Renal cortical epithelial cell (primary cell): ENCODE data around the gene PRSS22. TPM values are rescaled to one million over a fixed set of nuclear protein-coding genes. Genes with fewer than 3 reads are reported as not detected.

Source experiments
- DNase-seq: peaks from one replicate; pipeline ENCODE4 v3.0.0-alpha.2; 2011; ENCODE audit warnings: low read depth
- total RNA-seq: library from RNA; depleted of rRNA; stranded (reverse); fragments of >200 nt; gene quantifications from 2 replicates; pipeline ENCODE4 v1.2.3, GENCODE V29; 2014

Gene PRSS22
- total RNA-seq, 1 donor from 2014 or later, result 1.8 TPM

DNA sequence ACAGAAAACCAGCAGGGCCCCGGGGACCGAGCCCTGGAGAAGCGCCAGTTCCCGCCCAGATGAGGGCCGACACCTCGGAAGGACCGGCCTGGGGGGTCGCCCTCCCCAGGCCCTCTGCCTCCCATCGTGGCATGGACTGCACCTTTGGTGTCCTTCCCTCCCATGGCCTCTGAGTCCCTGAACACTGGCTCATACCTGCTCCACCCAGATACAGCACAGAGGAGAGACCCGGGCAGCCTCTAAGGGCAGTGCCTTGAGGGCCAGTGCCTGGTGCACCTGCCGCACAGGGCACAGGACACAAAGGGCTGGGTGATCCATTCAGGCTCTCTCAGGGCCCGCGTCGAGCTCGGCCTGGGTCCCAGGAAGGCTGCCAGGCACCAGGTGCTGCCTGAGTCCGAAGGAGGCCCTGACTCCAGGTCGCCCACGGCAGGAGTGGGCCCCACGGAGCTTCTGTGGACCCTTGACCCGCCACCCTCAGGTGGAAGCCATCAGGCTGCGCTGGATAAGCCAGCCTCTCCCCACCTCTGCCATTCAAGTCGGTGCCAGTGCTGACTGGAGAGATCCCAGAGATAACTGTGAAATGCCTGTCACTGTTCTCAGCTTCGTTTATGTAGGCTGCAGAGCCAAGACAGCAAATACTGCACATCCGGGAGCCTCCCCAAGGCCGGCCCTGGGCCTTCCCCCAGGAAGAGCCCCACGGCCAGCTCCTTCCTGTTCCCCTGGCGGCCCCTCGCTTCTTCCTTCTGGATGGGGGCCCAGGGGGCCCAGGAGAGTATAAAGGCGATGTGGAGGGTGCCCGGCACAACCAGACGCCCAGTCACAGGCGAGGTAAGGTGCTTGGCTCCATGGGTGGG is 28.2 kb downstream of the PRSS22 start, which contains the start of gene ZG16B:
TSS of gene ZG16B (plus strand) at position 803 of the 854 bp plus-strand sequence. CDS start 139 bp downstream, outside the sequence.
- no peak for DNase-seq

DNA sequence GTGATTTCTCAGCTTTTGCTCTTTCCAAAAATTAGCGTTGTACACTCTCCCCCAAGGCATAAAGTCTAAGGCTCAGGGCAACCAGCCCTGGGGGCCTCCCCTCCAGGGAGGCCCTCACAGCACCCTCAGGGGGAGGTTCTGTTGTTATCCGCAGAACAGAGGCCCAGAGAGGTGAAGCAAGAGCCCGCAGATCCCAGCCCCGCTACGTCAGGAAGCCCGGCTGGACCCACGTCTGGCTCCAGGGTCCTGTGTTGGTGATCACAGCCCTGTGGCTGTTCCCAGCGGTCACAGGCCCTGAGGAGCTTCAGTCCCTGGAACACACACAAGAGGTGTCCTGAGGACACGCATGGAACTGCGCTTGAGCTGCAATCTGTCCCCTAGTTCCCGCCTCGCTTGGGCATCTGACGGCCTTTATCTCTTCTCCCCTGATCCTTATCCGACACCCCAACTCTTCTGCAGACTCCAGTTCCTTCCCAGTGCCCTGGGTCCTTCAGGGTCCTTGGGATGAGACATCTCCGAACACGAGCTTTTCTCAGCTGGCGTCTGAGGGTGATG is 29.0 kb downstream of the PRSS22 start:
- no peak for DNase-seq

DNA sequence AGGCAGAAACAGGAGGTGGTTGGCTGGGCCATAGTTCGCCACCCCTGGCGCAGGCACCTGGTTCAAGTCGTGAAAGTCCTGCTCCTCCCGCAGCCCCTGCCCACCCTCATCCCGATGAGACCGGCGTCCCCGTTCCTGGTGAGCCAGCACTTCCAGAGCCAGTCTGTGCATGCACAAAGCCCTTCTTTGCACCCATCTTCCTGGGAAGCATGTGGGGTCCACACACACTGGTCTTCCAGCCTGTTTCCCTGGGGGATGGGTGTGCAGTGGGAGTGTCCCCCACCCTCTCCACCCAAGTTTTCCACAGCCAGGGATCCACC is 29.5 kb downstream of the PRSS22 start:
- no peak for DNase-seq

DNA sequence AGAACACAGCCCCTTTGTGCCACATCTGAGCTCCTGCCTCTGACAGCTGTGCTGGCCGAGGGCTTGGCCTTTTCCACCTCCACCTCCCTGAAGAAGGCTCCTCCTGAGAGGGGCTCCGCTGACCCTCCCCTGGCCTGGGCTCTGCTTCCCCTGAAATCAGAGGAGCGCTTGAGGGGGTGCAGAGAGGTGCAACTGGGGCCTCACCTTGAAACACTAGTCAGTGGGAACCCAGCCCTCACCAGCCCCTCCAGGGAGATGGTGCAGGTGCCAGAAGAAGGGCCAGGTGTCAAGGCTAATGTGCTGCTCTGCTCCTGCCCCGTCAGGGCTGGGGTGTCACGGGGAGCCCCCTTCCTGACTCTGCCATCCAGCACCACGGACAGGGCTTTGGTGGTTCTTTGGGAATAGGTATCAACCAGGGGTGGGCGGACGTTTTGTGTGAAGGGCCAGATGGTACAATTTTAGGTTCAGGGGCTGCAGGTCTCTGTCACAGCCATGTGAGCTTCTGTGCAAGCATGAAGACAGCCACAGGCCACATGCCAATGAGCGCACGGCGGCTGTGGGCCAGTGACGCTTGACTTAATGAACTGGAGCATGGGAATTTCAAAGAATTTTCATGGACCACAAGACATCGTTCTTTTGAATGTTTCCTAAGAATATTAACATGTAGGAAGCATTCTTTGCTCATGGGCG is 30.0 kb downstream of the PRSS22 start:
- DNase-seq, result no peak

DNA sequence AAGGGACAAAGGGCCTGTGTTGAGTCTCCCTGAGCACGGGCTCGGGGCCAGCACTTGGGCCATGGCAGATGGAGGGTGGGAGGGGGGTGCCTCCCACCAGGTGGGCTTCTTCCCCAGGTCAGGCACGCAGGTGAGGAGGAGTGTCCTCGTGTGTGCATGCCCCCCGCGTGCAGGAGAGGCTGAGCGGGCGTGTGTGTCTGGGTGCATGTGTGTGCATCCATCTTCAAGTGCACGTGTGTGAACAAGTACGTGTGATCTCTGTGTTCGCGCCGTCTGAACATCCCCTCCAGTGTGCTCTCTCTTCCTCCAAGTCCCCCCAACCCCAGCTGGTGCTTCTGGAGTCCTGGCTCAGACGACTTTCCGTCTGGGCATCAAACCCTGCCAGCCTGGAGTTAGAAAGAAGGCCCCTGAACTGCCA is 30.6 kb downstream of the PRSS22 start:
- no peak for DNase-seq

DNA sequence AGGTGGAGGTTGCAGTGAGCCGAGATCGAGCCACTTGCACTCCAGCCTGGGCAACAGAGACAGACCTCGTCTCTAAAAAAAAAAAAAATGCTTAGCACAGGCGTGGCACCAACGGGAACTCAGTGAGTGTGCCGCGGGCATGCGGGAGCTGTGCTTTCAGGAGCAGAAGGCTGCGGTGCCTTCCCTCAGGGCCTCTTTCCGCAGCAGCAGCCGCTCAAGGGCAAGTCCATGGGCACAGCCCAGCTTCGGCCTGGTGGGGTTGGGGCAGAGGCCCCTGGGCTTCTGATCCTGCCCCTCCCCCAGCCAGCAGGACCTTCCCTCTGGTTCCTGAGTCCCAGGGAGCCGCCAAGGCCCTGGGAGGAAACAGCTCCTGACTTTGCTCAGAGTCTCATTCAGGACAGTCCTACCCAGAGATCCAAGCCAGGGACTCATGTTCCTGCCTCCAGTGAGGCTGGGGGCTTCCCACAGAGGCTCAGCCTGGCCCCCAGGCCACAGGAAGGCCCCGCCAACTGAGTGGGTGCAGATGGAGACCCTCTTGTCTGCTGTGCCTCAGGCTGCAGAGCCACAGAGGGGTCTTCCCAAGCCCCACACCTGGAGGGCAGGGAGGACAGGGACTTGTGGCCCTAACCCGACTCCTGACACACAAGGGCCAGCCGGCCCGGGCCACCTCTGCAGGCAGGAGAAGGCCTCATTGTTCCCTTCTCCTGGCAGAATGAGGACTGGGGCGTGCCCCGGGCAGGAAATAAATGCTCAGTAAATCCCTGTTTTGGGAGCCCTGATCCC is 31.2 kb downstream of the PRSS22 start:
- no peak for DNase-seq

DNA sequence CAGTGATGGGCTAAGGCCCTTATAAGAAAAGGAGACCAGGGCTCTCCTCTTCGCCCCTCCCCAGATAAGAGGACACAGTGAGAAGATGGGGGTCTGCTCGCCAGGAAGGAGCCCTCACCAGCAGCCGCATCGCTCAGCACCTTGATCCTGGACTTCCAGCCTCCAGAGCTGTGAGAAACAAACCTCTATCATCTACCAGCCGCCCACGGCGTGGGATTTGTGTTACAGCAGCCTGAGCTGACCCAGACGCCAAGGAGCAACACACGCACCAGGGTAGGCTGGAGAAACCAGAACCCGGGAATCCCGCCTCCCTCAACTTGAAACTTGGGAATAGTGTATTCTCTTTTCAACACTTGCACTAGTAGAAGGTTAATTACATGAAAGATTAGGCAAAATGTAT is 32.1 kb downstream of the PRSS22 start:
- DNase-seq, result no peak

DNA sequence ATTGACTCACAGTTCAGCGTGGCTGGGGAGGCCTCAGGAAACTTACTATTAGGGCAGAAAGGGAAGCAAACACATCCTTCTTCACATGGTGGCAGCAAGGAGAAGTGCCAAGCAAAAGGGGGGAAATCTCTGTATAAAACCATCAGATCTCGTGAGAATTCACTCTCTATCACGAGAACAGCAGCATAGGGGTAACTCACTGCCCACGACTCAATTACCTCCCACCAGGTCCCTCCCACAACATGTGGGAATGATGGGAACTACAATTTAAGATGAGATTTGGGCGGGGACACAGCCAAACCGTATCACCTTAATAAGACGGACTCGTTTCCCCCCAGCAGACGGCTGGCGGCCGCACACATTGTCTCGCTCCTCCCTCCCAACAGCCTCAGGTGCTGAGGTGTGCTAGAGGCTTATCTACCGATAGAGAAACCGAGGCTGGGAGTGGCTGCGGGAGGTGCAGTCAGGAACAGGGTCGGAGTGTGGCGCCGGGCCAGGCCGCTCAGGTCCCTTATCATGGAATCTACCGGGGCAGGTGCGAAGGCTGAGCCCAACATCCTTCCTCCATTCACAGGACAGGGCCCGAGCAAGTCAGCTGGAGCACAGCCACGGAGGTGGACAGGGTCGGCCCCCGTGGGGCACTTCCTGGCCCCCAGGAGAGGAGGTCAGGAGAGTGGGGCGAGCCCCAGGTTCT is 32.8 kb downstream of the PRSS22 start:
- DNase-seq, result no peak

DNA sequence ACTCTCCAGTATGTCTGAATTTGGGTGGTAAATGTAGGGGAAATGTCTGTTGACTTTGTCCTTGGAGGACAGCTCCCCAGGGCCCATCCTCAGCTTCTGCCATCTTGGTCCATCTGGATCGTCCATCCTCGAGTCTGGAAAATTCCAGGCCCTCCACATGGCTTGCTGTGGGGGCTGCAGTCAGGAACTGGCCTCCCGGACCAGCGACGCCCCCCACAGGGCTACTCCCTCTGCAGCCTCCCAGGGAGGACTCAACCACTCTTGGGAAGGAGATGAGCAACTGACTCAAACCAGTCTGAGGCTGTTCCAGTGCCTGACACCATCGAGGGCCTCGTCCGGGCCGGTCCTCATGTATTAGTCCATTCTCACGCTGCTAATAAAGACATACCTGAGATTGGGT is 33.3 kb downstream of the PRSS22 start:
- DNase-seq, result no peak

DNA sequence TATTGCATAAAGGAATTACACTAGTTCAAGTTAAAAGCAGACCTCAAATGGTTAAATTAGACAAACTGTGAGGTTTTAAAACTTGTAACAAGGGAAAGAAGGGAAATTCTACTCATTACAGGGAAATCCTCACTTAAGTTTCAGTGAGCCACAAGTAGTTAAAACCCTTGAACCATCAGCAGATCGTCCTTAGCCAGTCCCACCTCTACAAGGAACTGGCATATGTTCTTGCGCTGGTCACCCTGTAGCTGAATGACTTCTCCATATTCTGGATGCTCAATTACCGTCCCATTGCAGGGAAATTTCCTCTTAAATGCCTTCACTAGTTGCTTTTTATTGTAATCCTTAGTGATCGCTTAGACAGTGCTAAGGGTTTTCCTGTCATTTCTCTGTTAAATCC is 35.5 kb downstream of the PRSS22 start:
- no peak for DNase-seq

DNA sequence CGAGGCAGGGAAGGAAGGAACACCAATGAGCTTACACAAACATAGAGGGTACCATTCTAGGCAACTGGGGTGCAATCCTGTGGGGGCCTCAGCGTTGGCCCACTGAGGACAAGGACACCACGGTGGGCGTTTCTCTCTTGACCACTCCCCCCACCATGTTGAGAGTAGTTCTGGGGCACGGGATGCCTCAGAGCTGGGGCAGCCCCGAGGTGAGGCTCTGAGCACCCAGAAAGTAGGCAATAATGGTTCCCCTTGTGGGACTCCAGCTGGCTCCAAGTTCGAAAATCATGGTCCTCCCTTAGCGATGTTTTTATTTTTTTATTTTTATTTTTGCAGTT is 35.8 kb downstream of the PRSS22 start:
- DNase-seq, result no peak

DNA sequence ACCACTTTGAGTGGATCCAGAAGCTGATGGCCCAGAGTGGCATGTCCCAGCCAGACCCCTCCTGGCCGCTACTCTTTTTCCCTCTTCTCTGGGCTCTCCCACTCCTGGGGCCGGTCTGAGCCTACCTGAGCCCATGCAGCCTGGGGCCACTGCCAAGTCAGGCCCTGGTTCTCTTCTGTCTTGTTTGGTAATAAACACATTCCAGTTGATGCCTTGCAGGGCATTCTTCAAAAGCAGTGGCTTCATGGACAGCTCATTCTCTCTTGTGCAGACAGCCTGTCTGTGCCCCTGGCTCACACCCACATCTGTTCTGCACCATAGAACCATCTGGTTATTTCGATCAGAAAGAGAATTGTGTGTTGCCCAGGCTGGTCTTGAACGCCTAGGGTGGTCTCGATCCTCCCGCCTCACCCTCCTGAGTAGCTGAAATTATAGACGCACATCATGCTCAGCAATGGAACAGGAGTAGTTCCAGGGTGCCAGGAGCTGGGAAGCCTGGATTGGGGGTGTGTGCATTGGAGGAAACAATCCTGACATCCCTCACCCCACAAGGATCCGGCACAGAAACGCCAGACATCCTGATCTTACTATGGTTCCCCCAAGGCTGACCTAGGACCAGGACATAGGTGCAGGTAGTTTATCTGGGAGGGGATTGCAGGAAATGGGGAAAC is 36.3 kb downstream of the PRSS22 start:
- peak; percentile 7 for DNase-seq

DNA sequence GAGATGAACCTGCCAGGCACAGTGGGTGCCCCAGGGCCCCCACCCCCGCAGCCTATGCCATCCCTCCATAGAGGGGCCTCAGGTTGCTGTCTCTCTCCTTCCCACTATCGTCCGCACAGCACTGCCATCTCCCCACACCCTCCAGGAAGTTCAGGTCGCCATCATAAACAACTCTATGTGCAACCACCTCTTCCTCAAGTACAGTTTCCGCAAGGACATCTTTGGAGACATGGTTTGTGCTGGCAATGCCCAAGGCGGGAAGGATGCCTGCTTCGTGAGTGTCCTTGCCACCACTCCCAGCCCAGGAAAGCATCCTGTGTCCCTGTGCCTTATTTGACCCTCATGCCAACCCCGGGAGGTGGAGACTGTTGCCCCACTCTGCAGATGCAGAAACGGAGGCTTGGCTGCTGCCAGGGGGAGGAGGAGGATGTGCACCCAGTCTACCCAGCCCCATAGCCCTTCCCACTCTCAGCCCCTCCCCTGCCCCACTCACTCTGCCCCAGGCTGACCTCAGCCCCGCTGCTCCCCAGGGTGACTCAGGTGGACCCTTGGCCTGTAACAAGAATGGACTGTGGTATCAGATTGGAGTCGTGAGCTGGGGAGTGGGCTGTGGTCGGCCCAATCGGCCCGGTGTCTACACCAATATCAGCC is 37.0 kb downstream of the PRSS22 start:
- no peak for DNase-seq

DNA sequence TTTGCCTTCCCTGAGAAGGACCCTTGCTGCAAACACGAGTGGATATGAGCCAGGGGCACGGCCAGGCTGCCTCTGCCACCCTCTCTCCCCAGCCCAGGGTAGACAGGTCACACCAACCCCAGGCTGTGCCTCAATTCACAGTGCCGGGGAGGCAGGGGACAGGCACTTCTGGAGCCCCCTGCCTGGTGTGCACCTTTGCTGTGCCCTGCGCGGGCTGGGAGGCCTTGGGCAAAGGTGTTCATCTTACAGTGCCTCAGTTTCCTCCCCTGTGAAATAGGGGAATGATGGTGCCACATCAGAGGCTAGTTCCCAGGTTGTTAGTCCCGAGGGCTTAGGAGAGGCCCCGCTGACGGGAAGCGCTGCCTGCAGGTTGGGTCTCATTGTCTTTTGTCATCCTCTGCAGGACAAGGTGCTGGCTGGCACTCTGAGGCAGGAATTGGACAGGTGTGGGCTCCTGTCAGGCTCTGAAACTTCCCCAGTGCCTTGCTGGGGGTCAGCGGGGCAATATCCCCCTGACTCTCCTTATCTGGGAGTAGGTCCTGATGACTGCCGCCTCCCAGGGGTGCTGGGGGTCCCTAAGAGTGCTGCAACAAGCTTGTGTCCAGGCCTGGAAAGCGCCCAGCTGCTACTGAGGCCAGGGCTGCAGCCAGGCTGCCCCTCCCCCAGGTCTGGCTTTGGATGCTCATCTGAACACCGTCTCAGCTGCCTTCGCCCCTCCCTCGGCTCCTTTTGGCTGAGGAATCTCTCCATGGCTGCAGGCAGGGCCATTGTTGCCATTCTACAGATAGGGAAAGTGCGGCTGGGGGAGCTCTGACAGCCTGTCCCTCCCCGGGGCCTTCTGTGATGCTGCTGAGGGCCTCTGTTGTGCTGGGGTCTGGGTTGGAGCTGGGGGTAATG is 37.8 kb downstream of the PRSS22 start:
- DNase-seq, result no peak

DNA sequence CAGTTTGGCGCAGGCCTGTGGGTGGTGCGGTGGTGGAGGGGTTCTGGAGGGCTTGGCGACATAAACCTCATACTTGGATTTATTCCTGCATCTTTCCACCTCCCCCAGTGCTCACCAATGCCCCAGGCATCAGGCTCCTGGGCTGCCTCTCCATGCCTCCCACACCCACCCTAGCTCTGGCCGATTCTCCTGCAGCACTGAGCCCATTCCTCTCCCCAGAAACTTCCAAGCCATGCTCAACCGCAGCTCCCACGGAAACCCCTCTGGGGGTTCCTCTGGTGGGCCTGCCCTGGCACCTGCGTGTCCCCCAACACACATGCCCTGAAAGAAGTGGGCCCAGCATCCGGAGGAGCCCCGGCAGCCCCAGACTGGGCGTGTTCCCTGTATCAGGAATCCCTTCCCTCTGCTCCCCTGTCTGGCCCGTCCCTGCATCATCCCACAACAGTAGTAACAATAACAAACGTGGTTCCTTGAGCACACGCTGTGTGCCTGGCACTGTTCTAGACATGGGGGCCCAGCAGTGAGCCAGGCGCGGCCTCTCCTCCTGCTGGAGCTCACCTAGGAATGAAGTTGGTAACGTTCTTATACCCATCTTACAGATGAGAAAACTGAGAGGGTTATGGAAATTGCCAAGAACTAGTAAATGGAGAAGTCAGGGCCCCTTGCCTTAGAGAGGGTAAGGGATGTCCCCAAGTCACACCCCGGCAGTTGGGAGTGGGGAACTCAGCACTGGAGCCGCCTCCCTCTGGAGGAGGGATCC is 38.6 kb downstream of the PRSS22 start:
- no peak for DNase-seq

DNA sequence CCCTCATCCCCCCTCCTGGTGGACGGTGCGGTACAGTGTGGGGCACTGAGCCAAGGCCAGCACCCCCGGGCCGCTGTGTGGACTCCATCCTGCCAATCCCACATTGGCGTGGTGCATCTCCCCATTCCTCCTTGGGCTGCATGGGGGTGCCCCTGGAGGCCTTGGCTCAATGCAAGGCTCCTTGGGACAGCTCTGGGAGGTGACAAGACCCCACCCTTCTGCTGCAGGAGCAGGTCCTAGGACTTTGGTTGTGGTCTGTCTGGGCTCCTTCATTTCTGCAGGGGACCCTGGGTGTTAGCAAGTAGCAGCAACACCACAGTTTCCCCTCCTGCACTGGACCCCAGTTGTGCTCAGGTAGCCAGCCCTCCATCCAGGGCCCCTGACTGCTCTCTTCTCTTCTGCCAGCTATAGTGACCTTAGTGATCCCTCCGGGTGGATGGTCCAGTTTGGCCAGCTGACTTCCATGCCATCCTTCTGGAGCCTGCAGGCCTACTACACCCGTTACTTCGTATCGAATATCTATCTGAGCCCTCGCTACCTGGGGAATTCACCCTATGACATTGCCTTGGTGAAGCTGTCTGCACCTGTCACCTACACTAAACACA is 39.6 kb downstream of the PRSS22 start:
- DNase-seq, result no peak

DNA sequence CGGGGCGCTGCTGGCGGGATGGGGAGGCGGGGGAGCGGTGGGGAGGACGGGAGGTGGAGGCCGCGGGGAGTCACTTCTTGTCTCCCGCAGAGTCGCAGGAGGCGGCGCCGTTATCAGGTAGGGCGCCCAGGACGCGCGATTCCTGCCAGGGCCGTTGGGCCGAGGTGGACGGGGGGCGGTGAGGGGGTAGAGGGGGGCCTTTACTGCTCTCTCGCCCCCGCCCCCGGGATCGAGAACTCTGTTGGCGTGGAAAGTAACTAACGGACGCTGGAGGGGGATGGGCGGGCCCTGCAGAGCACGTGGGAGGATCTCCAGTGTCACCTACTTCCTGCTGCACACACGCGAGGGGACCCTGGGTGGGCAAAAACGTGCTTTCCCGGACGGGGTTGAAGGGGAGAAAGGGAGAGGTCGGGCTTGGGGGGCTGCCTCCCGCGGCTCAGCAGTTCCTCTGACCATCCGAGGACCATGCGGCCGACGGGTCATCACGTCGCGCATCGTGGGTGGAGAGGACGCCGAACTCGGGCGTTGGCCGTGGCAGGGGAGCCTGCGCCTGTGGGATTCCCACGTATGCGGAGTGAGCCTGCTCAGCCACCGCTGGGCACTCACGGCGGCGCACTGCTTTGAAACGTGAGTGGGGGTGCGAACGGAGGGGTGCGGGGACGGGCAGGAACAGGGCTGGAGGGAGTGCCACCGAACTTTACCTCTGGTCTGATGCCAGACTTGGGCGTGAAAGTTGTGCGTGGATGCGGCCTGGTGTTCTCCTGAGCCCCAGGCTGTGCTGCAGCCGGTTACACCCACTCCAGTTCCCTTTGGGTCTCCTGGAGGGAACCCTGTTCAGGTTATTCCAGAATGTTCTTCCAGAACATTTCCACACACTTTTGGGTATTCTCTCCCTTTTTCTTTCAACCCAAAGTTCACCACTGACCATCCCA is 40.4 kb downstream of the PRSS22 start:
- DNase-seq, result no peak
